Fibroblast of lung (primary cell): ENCODE data around the gene MEN1. TPM values are rescaled to one million over a fixed set of nuclear protein-coding genes. Genes with fewer than 3 reads are reported as not detected.

Experiments
- DNase-seq, 2 donors: peaks; one replicate each; pipeline versions ENCODE4 v3.0.0 to v3.0.0-alpha.2; 2010; ENCODE audit warnings: low read depth in 2 of 2
- H2AFZ ChIP-seq: 2 replicates; pipeline ENCODE4 v1.5.1; 2012; ENCODE audit warnings: low read length, control low read depth, inconsistent platforms
- H3K27ac ChIP-seq: 2 replicates; pipeline ENCODE4 v1.5.1; 2011; ENCODE audit warnings: low read length, control low read depth; ENCODE audit not compliant: insufficient read depth
- H3K27me3 ChIP-seq: 2 replicates; pipeline ENCODE4 v1.5.1; 2011; ENCODE audit warnings: mild to moderate bottlenecking, low read length; ENCODE audit not compliant: control insufficient read depth, insufficient read depth
- H3K36me3 ChIP-seq: 2 replicates; pipeline ENCODE4 v1.5.1; 2011; ENCODE audit warnings: low read length; ENCODE audit not compliant: control insufficient read depth, insufficient read depth
- H3K4me1 ChIP-seq: 2 replicates; pipeline ENCODE4 v1.5.1; 2011; ENCODE audit warnings: low read length; ENCODE audit not compliant: control insufficient read depth, insufficient read depth; ENCODE audit errors: extremely low read depth
- H3K4me2 ChIP-seq: 2 replicates; pipeline ENCODE4 v1.5.1; 2011; ENCODE audit warnings: low read length, control low read depth; ENCODE audit not compliant: insufficient read depth; ENCODE audit errors: extremely low read depth
- H3K4me3 ChIP-seq, 4 experiments: fragments of 200-600 bp in 1 of 4; sonication (generic) in 1 of 4; replicated peaks in 1 of 4; 2 replicates each; pipeline ENCODE4 v1.5.1; 2011 to 2016; ENCODE audit warnings: low read length in 4 of 4, low read depth in 3 of 4, mild to moderate bottlenecking in 3 of 4, control low read depth in 2 of 4, inconsistent platforms in 1 of 4, mixed read lengths in 1 of 4; ENCODE audit not compliant: insufficient read depth in 1 of 4; ENCODE audit errors: control extremely low read depth in 1 of 4
- H3K79me2 ChIP-seq: 2 replicates; pipeline ENCODE4 v1.5.1; 2012; ENCODE audit warnings: mild to moderate bottlenecking, low read length, inconsistent platforms; ENCODE audit not compliant: control insufficient read depth, insufficient read depth
- H3K9ac ChIP-seq: 2 replicates; pipeline ENCODE4 v1.5.1; 2011; ENCODE audit warnings: mild to moderate bottlenecking, low read length, control low read depth; ENCODE audit not compliant: insufficient read depth
- H3K9me3 ChIP-seq: 2 replicates; pipeline ENCODE4 v1.5.1; 2012; ENCODE audit warnings: low read depth, low read length; ENCODE audit not compliant: control insufficient read depth, insufficient read depth
- H4K20me1 ChIP-seq: 2 replicates; pipeline ENCODE4 v1.5.1; 2011; ENCODE audit warnings: low read length; ENCODE audit not compliant: control insufficient read depth, insufficient read depth; ENCODE audit errors: extremely low read depth
- CTCF ChIP-seq, 2 donors: IDR thresholded peaks in 1 of 2; conservative IDR thresholded peaks in 1 of 2; 1 replicate in 1 of 2; 2 replicates in 1 of 2; pipeline ENCODE4 v1.5.1; 2011 to 2012; ENCODE audit warnings: low read length in 2 of 2, control low read depth in 1 of 2, inconsistent platforms in 1 of 2, low read depth in 1 of 2, mild to moderate bottlenecking in 1 of 2
- EZH2 ChIP-seq: IDR thresholded peaks from 2 replicates; pipeline ENCODE4 v1.5.1; 2012; ENCODE audit warnings: low read length, control low read depth, mild to moderate bottlenecking; ENCODE audit errors: missing control alignments
- polyA plus RNA-seq, 2 donors: library from polyadenylated mRNA; depleted of rRNA in 1 of 2; stranded (reverse) in 1 of 2; unstranded in 1 of 2; fragments of >200 nt; gene quantifications; 2 replicates each; pipeline ENCODE4 v1.2.1, GENCODE V29; 2011 to 2012; ENCODE audit warnings: missing spikeins in 1 of 2
- total RNA-seq: library from RNA; depleted of rRNA; stranded (reverse); fragments of >200 nt; gene quantifications from 2 replicates; pipeline ENCODE4 v1.2.1, GENCODE V29; 2014

MEN1 gene
- total and polyA plus RNA-seq, 2 donors (not counting 1 experiment from before 2014, with no cell fraction given) = 8.9 to 13.7 TPM

- H3K36me3 ChIP-seq = no peaks in the 10 kb centered on the region
- TF ChIP-seq CTCF (conservative IDR thresholded peaks at IDR 0.05 in 1 of 2, IDR thresholded peaks at IDR 0.05 in 1 of 2; ENCODE audit: low read depth in 1 of 2, low read length in 2 of 2) (no peak), EZH2 (no peak)
- no peaks in the 10 kb centered on the region for H3K4me1 ChIP-seq
- no peak overlapping the region for H3K9ac ChIP-seq
- no peak overlapping the region for H2AFZ ChIP-seq
- no peak overlapping the region for H3K4me2 ChIP-seq
- no peak overlapping the region for H3K27ac ChIP-seq
- no peaks in the 10 kb centered on the region for H4K20me1 ChIP-seq
- H3K27me3 ChIP-seq = no peaks in the 10 kb centered on the region
- H3K4me3 ChIP-seq = no peak overlapping the region
- DNase-seq = no peak
- H3K79me2 ChIP-seq = no peaks in the 10 kb centered on the region
- no peaks in the 10 kb centered on the region for H3K9me3 ChIP-seq
These were observed 28.4 kb upstream of the MEN1 start for GRCh38 chr11:64838600-64839334.

GRCh38 chr11:64837887-64838351 lies 27.6 kb upstream of the MEN1 start:
- H3K36me3 ChIP-seq = no peaks in the 10 kb centered on the region
- H3K9ac ChIP-seq = no peak overlapping the region
- H3K4me1 ChIP-seq = no peaks in the 10 kb centered on the region
- TF ChIP-seq CTCF (conservative IDR thresholded peaks at IDR 0.05 in 1 of 2, IDR thresholded peaks at IDR 0.05 in 1 of 2; ENCODE audit: low read depth in 1 of 2, low read length in 2 of 2) = no peak
- no peak for TF ChIP-seq EZH2
- no peaks in the 10 kb centered on the region for H3K79me2 ChIP-seq
- H4K20me1 ChIP-seq = no peaks in the 10 kb centered on the region
- no peaks in the 10 kb centered on the region for H3K9me3 ChIP-seq
- H3K27me3 ChIP-seq = no peaks in the 10 kb centered on the region
- DNase-seq = no peak
- H2AFZ ChIP-seq = no peak overlapping the region
- H3K4me2 ChIP-seq = no peak overlapping the region
- no peak overlapping the region for H3K4me3 ChIP-seq
- no peak overlapping the region for H3K27ac ChIP-seq

- Histone ChIP-seq H2AFZ (no peak overlapping the region), H3K4me1 (no peaks in the 10 kb centered on the region), H3K4me3 (no peak overlapping the region), H3K27ac (no peak overlapping the region), H3K4me2 (no peak overlapping the region), H3K36me3 (no peaks in the 10 kb centered on the region), H3K9me3 (no peaks in the 10 kb centered on the region), H3K27me3 (no peaks in the 10 kb centered on the region), H3K79me2 (no peaks in the 10 kb centered on the region), H4K20me1 (no peaks in the 10 kb centered on the region), H3K9ac (no peak overlapping the region)
- DNase-seq = no peak
- no peak for TF ChIP-seq CTCF (conservative IDR thresholded peaks at IDR 0.05 in 1 of 2, IDR thresholded peaks at IDR 0.05 in 1 of 2; ENCODE audit: low read depth in 1 of 2, low read length in 2 of 2)
- TF ChIP-seq EZH2 = no peak
These were observed 26.2 kb upstream of the MEN1 start for GRCh38 chr11:64836448-64837072.
